ENCODE data around the gene TRIM49D1. TPM values are rescaled to one million over a fixed set of nuclear protein-coding genes. Genes with fewer than 3 reads are reported as not detected.

Gene TRIM49D1
- not detected in 2 replicates for total RNA-seq

GRCh38 chr11:89922195-89922660 lies at the start of gene TRIM49D1:
TSS of gene TRIM49D1 (minus strand) at chr11:89922245. CDS start at chr11:89917710, 4,535 bp downstream.

DNA sequence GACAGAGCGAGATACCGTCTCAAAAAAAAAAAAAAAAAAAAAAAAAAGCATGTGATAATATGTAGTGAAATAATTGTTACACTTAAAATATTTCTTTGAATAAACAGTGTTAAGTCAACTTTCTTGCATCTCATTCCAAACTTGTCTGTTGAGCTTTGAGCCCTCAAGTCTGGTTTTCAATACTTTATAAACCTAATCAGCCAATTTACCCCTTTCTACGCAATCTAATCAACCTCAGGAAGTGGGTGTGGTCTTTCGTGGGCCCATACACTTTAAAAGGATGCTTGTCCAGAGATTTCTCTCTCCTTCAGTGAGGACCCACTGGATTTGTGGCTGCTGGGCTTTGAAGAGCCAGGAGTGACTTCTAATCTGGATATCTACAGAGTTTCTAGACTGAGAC lies 43.7 kb upstream of the TRIM49D1 start, which contains the start of gene TRIM64:
TRIM64 (plus strand) TSS at position 301 of the 400 bp plus-strand sequence. CDS start 2,467 bp downstream, outside the sequence.

GRCh38 chr11:89923764-89924163 lies 1.7 kb upstream of the TRIM49D1 start, which contains the start of gene TRIM49D2:
TSS of gene TRIM49D2 (plus strand) at chr11:89924064. CDS start at chr11:89926762, 2,698 bp downstream.

Small RNA genes within 50 kb of the gene (small RNA-seq; reads per million reads assigned to genes)
- gene AP004607.1: not detected

Other genes starting within 250 kb of the TRIM49D1 start
- not detected in 2 replicates for gene TRIM77, start 211.9 kb downstream of the TRIM49D1 start, total RNA-seq
- gene TRIM49, start 113.7 kb downstream of the TRIM49D1 start, total RNA-seq: not detected in 2 replicates
- gene TRIM64B, start 43.8 kb downstream of the TRIM49D1 start, total RNA-seq: not detected in 2 replicates
- gene TRIM49D2, start 1.8 kb upstream of the TRIM49D1 start, total RNA-seq: 0.14 TPM in 1 of 2 replicates, not detected in the other
- gene TRIM64, start 43.8 kb upstream of the TRIM49D1 start, total RNA-seq: not detected in 2 replicates
- not detected in 2 replicates for gene TRIM49C, start 108.9 kb upstream of the TRIM49D1 start, total RNA-seq
- gene UBTFL1, start 163.7 kb upstream of the TRIM49D1 start, total RNA-seq: not detected in 2 replicates
- 0.66 and 0.79 TPM in 2 replicates for gene NAALAD2, start 212.4 kb upstream of the TRIM49D1 start, total RNA-seq